Kidney epithelial cell (primary cell): ENCODE data around the gene WDFY3. TPM values are rescaled to one million over a fixed set of nuclear protein-coding genes. Genes with fewer than 3 reads are reported as not detected.

Experiments
- DNase-seq: peaks from one replicate; pipeline ENCODE4 v3.0.0-alpha.2; 2010; ENCODE audit warnings: low read depth
- H3K27me3 ChIP-seq: 2 replicates; pipeline ENCODE4 v1.6.0; 2011; ENCODE audit warnings: low read length; ENCODE audit not compliant: control insufficient read depth, insufficient read depth
- H3K36me3 ChIP-seq: 2 replicates; pipeline ENCODE4 v1.5.1; 2011; ENCODE audit warnings: low read length; ENCODE audit not compliant: control insufficient read depth, insufficient read depth
- H3K4me3 ChIP-seq: 2 replicates; pipeline ENCODE4 v1.5.1; 2011; ENCODE audit warnings: low read depth, mild to moderate bottlenecking, control low read depth, low read length
- CTCF ChIP-seq: IDR thresholded peaks from 2 replicates; pipeline ENCODE4 v1.5.1; 2011; ENCODE audit warnings: mild to moderate bottlenecking, moderate library complexity, low read length, control low read depth, inconsistent platforms; ENCODE audit not compliant: insufficient read depth, poor library complexity, severe bottlenecking
- total RNA-seq: library from RNA; depleted of rRNA; stranded (reverse); fragments of >200 nt; gene quantifications from 2 replicates; pipeline ENCODE4 v1.2.3, GENCODE V29; 2015

WDFY3 gene
- total RNA-seq, 1 donor from 2014 or later: 54.4 TPM

GRCh38 chr4:84680956-84681355 lies 285.5 kb downstream of the WDFY3 start:
- DNase-seq: no peak
- TF ChIP-seq CTCF: no peak
- Histone ChIP-seq H3K27me3 (no peaks in the 10 kb centered on the region), H3K4me3 (no peak overlapping the region), H3K36me3 (peaks cover 7% of the 10 kb centered on the region)

DNA sequence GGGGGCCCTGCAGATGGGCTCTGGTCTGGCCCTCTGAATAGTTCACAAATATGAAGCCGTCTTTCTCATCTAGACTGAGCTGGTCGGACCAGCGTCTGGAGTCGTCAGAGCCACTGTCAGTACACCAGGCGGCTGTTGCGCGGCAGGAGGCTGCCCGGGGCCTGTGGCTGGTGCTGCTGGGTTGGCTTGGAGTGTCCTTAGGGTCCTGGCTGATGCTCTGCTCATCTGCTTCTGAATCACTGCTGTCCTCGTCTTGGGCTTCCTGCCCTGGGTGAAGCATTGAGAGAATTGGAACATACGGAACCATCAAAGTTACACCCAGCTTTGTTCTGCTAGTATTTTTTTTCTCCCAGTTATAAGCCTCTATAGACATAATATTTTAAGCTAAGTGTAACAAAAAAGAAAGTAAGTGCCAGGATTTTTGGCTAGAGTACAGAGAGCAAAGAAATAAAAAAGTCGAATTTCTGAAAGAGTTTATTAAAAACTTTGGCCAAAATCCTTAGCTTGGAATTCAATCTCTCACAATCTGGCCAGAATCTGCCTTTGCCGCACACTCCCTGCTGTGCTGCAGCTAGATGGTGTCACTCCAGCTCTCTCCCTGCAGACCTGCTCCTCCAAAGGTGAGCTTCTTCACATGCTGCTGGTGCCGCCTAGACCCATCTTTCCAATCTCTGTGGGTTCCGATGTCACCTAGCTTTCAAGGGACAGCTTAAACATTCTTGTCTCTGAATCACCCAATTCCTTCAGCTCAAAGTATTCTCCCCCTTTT lies 287.3 kb downstream of the WDFY3 start:
- DNase-seq: no peak
- no peaks in the 10 kb centered on the region for H3K27me3 ChIP-seq
- no peak for TF ChIP-seq CTCF
- H3K36me3 ChIP-seq: peaks cover 7% of the 10 kb centered on the region
- H3K4me3 ChIP-seq: no peak overlapping the region

- Histone ChIP-seq H3K27me3 (no peaks in the 10 kb centered on the region), H3K36me3 (peaks cover 7% of the 10 kb centered on the region), H3K4me3 (no peak overlapping the region)
- no peak for DNase-seq
- TF ChIP-seq CTCF: no peak
Observed at GRCh38 chr4:84677995-84678394, 288.5 kb downstream of the WDFY3 start.

DNA sequence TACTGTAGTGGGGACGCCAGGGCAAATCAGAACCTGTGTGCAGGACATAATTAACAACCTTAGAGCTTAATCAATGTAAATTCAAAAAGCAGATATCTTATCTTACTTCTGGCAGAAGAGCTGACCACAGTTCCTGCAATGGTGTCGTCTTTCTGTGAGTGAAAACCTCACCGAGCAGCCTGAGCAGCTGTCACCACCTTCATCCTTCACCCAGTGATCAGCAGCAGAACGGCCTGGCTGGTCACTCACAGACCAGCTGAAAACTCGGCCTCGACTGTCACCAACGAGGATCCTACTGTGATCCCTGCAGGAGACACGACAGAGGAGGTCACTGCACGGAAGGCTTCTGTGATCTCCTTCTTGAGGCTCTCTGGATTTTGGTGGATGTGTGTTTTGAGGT lies 289.4 kb downstream of the WDFY3 start:
- H3K36me3 ChIP-seq: peaks cover 7% of the 10 kb centered on the region
- no peak for TF ChIP-seq CTCF

DNA sequence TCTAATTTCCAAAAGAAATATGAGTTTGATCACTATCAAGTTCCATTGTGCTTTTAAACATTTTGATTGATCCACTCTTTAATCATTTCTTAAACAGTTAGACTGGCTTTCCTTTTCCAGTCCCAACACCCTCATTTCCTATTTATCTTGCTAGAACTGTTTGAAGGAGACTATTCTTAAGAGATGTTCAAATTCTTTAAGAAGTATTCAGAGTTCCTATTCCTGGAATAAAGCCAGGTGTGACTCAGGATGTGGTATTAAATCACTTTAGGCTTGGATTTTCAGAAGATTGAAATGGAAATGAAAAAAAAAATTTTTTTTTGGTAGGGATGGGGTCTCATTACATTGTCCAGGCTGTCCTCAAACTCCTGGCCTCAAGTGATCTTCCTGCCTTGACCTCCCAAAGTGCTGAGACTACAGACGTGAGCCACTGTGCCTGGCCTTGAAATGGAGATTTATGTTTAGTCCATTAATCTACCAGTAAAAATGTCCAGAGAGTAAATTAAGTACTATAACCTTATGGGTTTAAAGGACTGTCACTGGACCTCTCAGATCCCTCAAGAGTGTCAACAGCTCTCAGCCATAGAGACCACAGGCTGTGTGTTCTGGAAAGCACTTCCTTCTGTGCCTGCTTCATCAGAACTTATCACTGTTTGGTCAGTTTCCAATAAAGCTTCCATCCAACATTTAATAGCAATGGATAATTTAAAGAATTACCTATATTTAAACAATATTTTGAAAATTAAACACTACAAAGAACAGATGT lies 292.8 kb downstream of the WDFY3 start:
- Histone ChIP-seq H3K36me3 (peaks cover 5% of the 10 kb centered on the region), H3K27me3 (no peaks in the 10 kb centered on the region), H3K4me3 (no peak overlapping the region)
- TF ChIP-seq CTCF: no peak
- peak; percentile 64 for DNase-seq

More for the DNA sequence above, 289.4 kb downstream of the WDFY3 start:
- DNase-seq: no peak
- Histone ChIP-seq H3K27me3 (no peaks in the 10 kb centered on the region), H3K4me3 (no peak overlapping the region)
